Kidney epithelial cell (primary cell): ENCODE measurements around the gene PEX12. TPM values are rescaled to one million over a fixed set of nuclear protein-coding genes. Genes with fewer than 3 reads are reported as not detected.
"Not testable (repeated sequence)": the region's sequence is repeated elsewhere in the genome, so short reads cannot be mapped to it uniquely, and the experiment has no call there.

ENCODE experiments used
- DNase-seq: peaks from one replicate; pipeline ENCODE4 v3.0.0-alpha.2; 2010; ENCODE audit warnings: low read depth
- H3K27me3 ChIP-seq: 2 replicates; pipeline ENCODE4 v1.6.0; 2011; ENCODE audit warnings: low read length; ENCODE audit not compliant: control insufficient read depth, insufficient read depth
- H3K36me3 ChIP-seq: 2 replicates; pipeline ENCODE4 v1.5.1; 2011; ENCODE audit warnings: low read length; ENCODE audit not compliant: control insufficient read depth, insufficient read depth
- H3K4me3 ChIP-seq: 2 replicates; pipeline ENCODE4 v1.5.1; 2011; ENCODE audit warnings: low read depth, mild to moderate bottlenecking, control low read depth, low read length
- CTCF ChIP-seq: IDR thresholded peaks from 2 replicates; pipeline ENCODE4 v1.5.1; 2011; ENCODE audit warnings: mild to moderate bottlenecking, moderate library complexity, low read length, control low read depth, inconsistent platforms; ENCODE audit not compliant: insufficient read depth, poor library complexity, severe bottlenecking
- total RNA-seq: library from RNA; depleted of rRNA; stranded (reverse); fragments of >200 nt; gene quantifications from 2 replicates; pipeline ENCODE4 v1.2.3, GENCODE V29; 2015

The PEX12 gene
- total RNA-seq, 1 donor from 2014 or later: 7.2 TPM

DNA sequence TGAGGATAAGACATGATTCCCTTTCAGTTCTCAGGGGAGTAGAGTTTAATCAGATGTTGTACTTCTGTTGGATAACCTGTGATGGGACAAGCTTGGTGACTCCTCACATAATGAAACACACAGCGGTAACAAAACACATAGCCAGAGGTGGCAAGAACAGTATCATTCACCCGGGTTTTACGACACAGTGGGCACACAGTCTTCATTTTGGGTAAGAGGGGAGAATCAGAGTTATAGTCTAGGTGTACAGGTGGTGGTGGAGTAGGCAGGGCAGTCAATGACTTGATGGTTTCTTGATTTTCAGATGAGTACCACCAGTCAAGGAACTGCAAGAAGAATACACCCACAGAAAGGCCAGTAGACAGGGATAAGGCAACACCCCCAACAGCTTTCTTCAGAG lies 2.6 kb downstream of the PEX12 start:
- no peak for TF ChIP-seq CTCF
- H3K36me3 ChIP-seq: no peaks in the 10 kb centered on the region
- DNase-seq: no peak
- H3K4me3 ChIP-seq: no peak overlapping the region
- H3K27me3 ChIP-seq: no peaks in the 10 kb centered on the region

DNA sequence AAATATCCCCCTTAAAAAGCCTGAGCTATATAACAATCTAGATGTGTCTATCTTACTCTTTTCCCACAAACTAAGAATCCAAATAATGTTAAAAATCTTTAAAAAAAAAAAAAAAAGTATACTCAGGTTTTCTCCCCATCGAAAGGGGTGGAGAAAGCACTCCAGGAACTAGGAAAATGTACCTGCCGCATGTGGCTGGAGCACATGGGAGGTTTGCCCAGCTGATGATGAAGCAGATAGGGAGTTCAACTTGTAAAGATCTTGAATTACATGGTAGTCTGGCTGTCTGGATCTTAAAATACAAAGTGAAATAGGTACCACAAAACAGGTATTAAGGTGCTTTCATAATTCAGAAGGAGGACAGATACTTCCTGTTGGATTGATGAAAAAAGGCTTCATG lies 9.0 kb downstream of the PEX12 start:
- TF ChIP-seq CTCF: no peak
- Histone ChIP-seq H3K36me3 (no peaks in the 10 kb centered on the region), H3K4me3 (no peak overlapping the region), H3K27me3 (peaks cover 2% of the 10 kb centered on the region)
- DNase-seq: no peak

DNA sequence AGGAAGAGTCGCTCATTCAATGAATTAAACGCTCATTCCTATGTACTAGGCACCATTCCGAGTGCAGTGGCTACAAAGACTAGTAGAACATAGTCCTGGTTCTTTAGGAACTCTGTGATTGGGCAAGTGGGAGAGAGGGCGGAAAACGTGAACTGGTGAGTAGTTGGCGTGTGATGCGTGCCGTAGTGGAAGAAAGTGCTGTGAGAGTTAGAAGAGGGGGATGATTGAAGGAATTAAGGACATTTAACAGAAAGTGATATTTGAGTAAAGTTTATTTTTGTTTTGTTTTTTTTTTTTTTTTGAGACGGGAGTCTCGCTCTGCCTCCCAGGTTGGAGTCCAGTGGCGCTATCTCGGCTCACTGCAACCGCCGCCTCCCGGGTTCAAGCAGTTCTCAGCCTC lies 9.8 kb downstream of the PEX12 start:
- Histone ChIP-seq H3K4me3 (peak overlapping the region; percentile 66), H3K36me3 (no peaks in the 10 kb centered on the region), H3K27me3 (peaks cover 2% of the 10 kb centered on the region)
- TF ChIP-seq CTCF: no peak
- DNase-seq: no peak

DNA sequence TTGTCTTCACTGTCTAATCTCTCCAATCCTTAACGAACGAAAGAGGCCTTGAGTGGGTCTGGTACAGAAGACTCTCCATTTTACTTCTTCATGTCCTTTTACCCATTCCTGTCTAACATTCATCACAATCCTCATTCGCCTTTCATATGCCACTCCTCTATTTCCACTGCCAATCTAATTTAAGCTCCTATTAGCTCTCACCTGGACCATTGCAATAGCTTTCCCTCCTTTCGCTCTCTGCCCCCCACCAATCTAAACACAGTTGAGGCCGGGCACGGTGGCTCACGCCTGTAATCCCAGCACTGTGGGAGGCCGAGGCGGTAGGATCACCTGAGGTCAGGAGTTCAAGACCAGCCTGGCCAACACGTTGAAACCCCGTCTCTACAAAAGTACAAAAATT lies 11.4 kb downstream of the PEX12 start:
- Histone ChIP-seq H3K4me3 (peak overlapping the region; percentile 66), H3K36me3 (no peaks in the 10 kb centered on the region), H3K27me3 (peaks cover 2% of the 10 kb centered on the region)
- DNase-seq: no peak
- TF ChIP-seq CTCF: no peak

- DNase-seq, H3K27me3 ChIP-seq, H3K4me3 ChIP-seq, H3K36me3 ChIP-seq: not testable (repeated sequence)
Observed at GRCh38 chr17:35563181-35563580, 15.2 kb downstream of the PEX12 start.

GRCh38 chr17:35560703-35561102 lies 17.7 kb downstream of the PEX12 start, which contains the start of gene SLFN14:
Gene SLFN14, minus strand, starts transcription at chr17:35560819. Its CDS starts 2,757 bp downstream, at chr17:35558062.
- H3K4me3 ChIP-seq: no peak within 1 kb of the TSS
- DNase-seq: no peak
- H3K36me3 ChIP-seq: no peaks in the 10 kb centered on the region
- TF ChIP-seq CTCF: no peak
- peaks cover 2% of the 10 kb centered on the region for H3K27me3 ChIP-seq
